ENCODE data around the gene IFT25.

The IFT25 gene

GRCh38 chr1:53968125-53968513, 22.6 kb upstream of the IFT25 start:
- H3F3A ChIP-seq (ENCODE audit: low read depth): no peaks in the 10 kb centered on the region
- H3K4me1 ChIP-seq (ENCODE audit: insufficient read depth, low read length, poor library complexity, severe bottlenecking): no peaks in the 10 kb centered on the region
- no peak overlapping the region for H3K4me3 ChIP-seq (ENCODE audit: low read length, poor library complexity, severe bottlenecking)
- no peak overlapping the region for H3K9ac ChIP-seq (ENCODE audit: low read depth, low read length, poor library complexity, severe bottlenecking)
- no peak overlapping the region for H2AFZ ChIP-seq (ENCODE audit: low read length)
- no peaks in the 10 kb centered on the region for H4K20me1 ChIP-seq (ENCODE audit: insufficient read depth, low read length, poor library complexity, severe bottlenecking)
- peaks cover 42% of the 10 kb centered on the region; the same call in 1 of the 2 replicates for H3K36me3 ChIP-seq (ENCODE audit: insufficient read depth, low read length)
- TF ChIP-seq EZH2phosphoT487 (IDR thresholded peaks at IDR 0.05; ENCODE audit: borderline replicate concordance) (no peak), CTCF (conservative IDR thresholded peaks at IDR 0.05; ENCODE audit: low read length) (no peak)
- H3K79me2 ChIP-seq (ENCODE audit: insufficient read depth, low read length): no peaks in the 10 kb centered on the region
- no peaks in the 10 kb centered on the region for H3K9me2 ChIP-seq (replicated peaks; ENCODE audit: low read depth, low read length)
- H3K27me3 ChIP-seq (ENCODE audit: insufficient read depth, low read length, poor library complexity, severe bottlenecking): no peaks in the 10 kb centered on the region
- H3K9me3 ChIP-seq (ENCODE audit: insufficient read depth, low read depth, low read length): no peaks in the 10 kb centered on the region
- H3K4me2 ChIP-seq (ENCODE audit: low read depth, low read length, poor library complexity, severe bottlenecking): no peak overlapping the region

- no peaks in the 10 kb centered on the region for H3K9me3 ChIP-seq (ENCODE audit: insufficient read depth, low read depth, low read length)
- no peak overlapping the region for H2AFZ ChIP-seq (ENCODE audit: low read length)
- TF ChIP-seq EZH2phosphoT487 (IDR thresholded peaks at IDR 0.05; ENCODE audit: borderline replicate concordance) (no peak), CTCF (conservative IDR thresholded peaks at IDR 0.05; ENCODE audit: low read length) (no peak)
- H3K36me3 ChIP-seq (ENCODE audit: insufficient read depth, low read length): peaks cover 48% of the 10 kb centered on the region; the same call in 1 of the 2 replicates
- H3K4me1 ChIP-seq (ENCODE audit: insufficient read depth, low read length, poor library complexity, severe bottlenecking): no peaks in the 10 kb centered on the region
- no peaks in the 10 kb centered on the region for H3K9me2 ChIP-seq (replicated peaks; ENCODE audit: low read depth, low read length)
- H3K9ac ChIP-seq (ENCODE audit: low read depth, low read length, poor library complexity, severe bottlenecking): no peak overlapping the region
- no peaks in the 10 kb centered on the region for H3K27me3 ChIP-seq (ENCODE audit: insufficient read depth, low read length, poor library complexity, severe bottlenecking)
- H3K4me3 ChIP-seq (ENCODE audit: low read length, poor library complexity, severe bottlenecking): no peak overlapping the region
- no peaks in the 10 kb centered on the region for H4K20me1 ChIP-seq (ENCODE audit: insufficient read depth, low read length, poor library complexity, severe bottlenecking)
- no peaks in the 10 kb centered on the region for H3F3A ChIP-seq (ENCODE audit: low read depth)
- no peak overlapping the region for H3K4me2 ChIP-seq (ENCODE audit: low read depth, low read length, poor library complexity, severe bottlenecking)
- no peaks in the 10 kb centered on the region for H3K79me2 ChIP-seq (ENCODE audit: insufficient read depth, low read length)
These were observed 22.1 kb upstream of the IFT25 start for GRCh38 chr1:53967409-53968124.

GRCh38 chr1:53966794-53967193, 21.3 kb upstream of the IFT25 start:
- Histone ChIP-seq H2AFZ (ENCODE audit: low read length) (no peak overlapping the region), H3K9me2 (replicated peaks; ENCODE audit: low read depth, low read length) (no peaks in the 10 kb centered on the region), H3K4me2 (ENCODE audit: low read depth, low read length, poor library complexity, severe bottlenecking) (no peak overlapping the region), H3K9me3 (ENCODE audit: insufficient read depth, low read depth, low read length) (no peaks in the 10 kb centered on the region), H3K4me1 (ENCODE audit: insufficient read depth, low read length, poor library complexity, severe bottlenecking) (no peaks in the 10 kb centered on the region), H4K20me1 (ENCODE audit: insufficient read depth, low read length, poor library complexity, severe bottlenecking) (no peaks in the 10 kb centered on the region), H3K79me2 (ENCODE audit: insufficient read depth, low read length) (no peaks in the 10 kb centered on the region), H3K9ac (ENCODE audit: low read depth, low read length, poor library complexity, severe bottlenecking) (no peak overlapping the region), H3K27me3 (ENCODE audit: insufficient read depth, low read length, poor library complexity, severe bottlenecking) (no peaks in the 10 kb centered on the region), H3K4me3 (ENCODE audit: low read length, poor library complexity, severe bottlenecking) (no peak overlapping the region), H3K36me3 (ENCODE audit: insufficient read depth, low read length) (peaks cover 56% of the 10 kb centered on the region; the same call in 1 of the 2 replicates), H3F3A (ENCODE audit: low read depth) (no peaks in the 10 kb centered on the region)
- no peak for TF ChIP-seq EZH2phosphoT487 (IDR thresholded peaks at IDR 0.05; ENCODE audit: borderline replicate concordance)

- H3K9me3 ChIP-seq (ENCODE audit: insufficient read depth, low read depth, low read length): no peaks in the 10 kb centered on the region
- H3K79me2 ChIP-seq (ENCODE audit: insufficient read depth, low read length): no peaks in the 10 kb centered on the region
- no peaks in the 10 kb centered on the region for H4K20me1 ChIP-seq (ENCODE audit: insufficient read depth, low read length, poor library complexity, severe bottlenecking)
- no peaks in the 10 kb centered on the region for H3K27me3 ChIP-seq (ENCODE audit: insufficient read depth, low read length, poor library complexity, severe bottlenecking)
- H3K4me1 ChIP-seq (ENCODE audit: insufficient read depth, low read length, poor library complexity, severe bottlenecking): no peaks in the 10 kb centered on the region
- H3K36me3 ChIP-seq (ENCODE audit: insufficient read depth, low read length): peaks cover 69% of the 10 kb centered on the region; the same call in 1 of the 2 replicates
- H3F3A ChIP-seq (ENCODE audit: low read depth): no peaks in the 10 kb centered on the region
- H3K4me3 ChIP-seq (ENCODE audit: low read length, poor library complexity, severe bottlenecking): no peak overlapping the region
- H2AFZ ChIP-seq (ENCODE audit: low read length): no peak overlapping the region
- TF ChIP-seq EZH2phosphoT487 (IDR thresholded peaks at IDR 0.05; ENCODE audit: borderline replicate concordance) (no peak), CTCF (conservative IDR thresholded peaks at IDR 0.05; ENCODE audit: low read length) (no peak)
- no peaks in the 10 kb centered on the region for H3K9me2 ChIP-seq (replicated peaks; ENCODE audit: low read depth, low read length)
- no peak overlapping the region for H3K4me2 ChIP-seq (ENCODE audit: low read depth, low read length, poor library complexity, severe bottlenecking)
- H3K9ac ChIP-seq (ENCODE audit: low read depth, low read length, poor library complexity, severe bottlenecking): no peak overlapping the region
These were observed 18.6 kb upstream of the IFT25 start for GRCh38 chr1:53964109-53964508.
